VCaP (cell line): ENCODE measurements around the gene SLC24A3.

Experiments
- H3K27ac ChIP-seq: fragments of 450-650 bp; 2 replicates; pipeline ENCODE4 v1.5.1; 2017
- TF ChIP-seq, protein P1 (sequence below): fragments of 450-650 bp; conservative IDR thresholded peaks from 2 replicates; pipeline ENCODE4 v1.5.1; 2017; ENCODE audit warnings: mild to moderate bottlenecking, moderate library complexity

SLC24A3 gene

DNA sequence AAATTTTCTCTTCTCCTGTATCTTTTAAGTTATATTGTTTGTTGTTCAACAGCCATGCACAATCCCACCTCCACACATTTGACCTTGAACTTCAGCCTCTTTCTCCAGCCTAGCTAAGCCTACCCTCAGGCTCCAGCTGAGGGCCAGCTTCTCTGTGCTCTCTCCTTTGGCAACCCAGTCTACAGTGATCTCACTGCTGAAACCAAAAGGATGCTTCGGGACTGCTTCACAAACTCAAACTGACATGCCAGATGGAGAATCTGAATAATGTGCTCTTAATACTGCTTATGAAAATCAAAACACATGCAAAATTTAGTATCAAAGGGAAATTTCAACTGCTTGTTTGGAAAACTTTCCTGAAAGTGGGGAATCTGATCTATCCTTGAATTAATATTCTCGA, 529.5 kb downstream of the SLC24A3 start:
- H3K27ac ChIP-seq: no peak overlapping the region
- TF ChIP-seq, protein P1, sequence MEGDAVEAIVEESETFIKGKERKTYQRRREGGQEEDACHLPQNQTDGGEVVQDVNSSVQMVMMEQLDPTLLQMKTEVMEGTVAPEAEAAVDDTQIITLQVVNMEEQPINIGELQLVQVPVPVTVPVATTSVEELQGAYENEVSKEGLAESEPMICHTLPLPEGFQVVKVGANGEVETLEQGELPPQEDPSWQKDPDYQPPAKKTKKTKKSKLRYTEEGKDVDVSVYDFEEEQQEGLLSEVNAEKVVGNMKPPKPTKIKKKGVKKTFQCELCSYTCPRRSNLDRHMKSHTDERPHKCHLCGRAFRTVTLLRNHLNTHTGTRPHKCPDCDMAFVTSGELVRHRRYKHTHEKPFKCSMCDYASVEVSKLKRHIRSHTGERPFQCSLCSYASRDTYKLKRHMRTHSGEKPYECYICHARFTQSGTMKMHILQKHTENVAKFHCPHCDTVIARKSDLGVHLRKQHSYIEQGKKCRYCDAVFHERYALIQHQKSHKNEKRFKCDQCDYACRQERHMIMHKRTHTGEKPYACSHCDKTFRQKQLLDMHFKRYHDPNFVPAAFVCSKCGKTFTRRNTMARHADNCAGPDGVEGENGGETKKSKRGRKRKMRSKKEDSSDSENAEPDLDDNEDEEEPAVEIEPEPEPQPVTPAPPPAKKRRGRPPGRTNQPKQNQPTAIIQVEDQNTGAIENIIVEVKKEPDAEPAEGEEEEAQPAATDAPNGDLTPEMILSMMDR: no peak

DNA sequence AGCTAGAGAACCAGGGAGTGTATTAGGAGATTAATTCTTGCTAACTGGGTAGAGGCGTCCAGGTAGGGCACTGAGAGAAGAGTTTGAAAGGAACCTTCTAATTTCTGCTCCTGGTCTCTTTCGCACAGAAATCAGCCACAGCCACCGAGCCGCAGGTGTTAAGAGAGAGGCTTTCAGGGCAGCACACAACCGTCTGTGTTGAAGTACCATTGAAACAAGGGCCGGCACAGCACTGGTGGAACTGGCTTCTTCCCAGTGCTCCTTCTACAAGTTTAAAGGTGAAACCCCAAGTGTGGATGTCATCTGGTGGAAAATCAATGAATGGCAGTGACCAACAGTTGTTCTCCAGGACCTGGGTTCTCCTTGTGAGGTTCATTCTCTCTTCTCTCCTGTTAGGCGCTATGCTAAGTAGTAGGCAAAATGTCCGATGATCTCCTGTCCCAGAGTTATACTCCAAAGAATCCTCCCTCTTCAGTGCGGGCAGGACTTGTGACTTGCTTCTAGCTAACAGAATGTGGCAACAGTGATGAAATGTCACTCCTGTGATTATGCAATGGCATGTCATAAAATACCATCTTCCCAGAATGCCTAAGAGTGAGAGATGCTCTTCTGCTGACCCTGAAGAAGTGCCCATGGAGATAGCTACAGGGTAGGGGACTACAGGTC, 530.7 kb downstream of the SLC24A3 start:
- H3K27ac ChIP-seq: no peak overlapping the region
- TF ChIP-seq, protein P1: no peak

DNA sequence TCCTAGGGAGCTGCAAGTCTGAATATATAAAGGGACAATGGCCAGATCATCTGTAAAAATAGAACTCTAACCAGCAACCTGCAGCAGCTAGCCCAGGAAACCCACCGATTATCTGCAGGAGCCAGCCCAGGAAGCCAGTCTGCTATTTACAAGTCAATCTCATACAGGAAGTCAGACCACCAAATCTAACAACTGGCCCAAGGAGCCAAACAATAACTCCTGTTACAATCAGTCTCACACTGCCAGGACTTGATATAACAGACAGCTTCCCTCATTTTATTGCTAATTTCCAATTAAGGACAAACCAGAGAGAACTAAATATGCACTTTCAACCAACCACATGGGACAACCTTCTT, 531.2 kb downstream of the SLC24A3 start:
- TF ChIP-seq, protein P1: no peak
- H3K27ac ChIP-seq: no peak overlapping the region

DNA sequence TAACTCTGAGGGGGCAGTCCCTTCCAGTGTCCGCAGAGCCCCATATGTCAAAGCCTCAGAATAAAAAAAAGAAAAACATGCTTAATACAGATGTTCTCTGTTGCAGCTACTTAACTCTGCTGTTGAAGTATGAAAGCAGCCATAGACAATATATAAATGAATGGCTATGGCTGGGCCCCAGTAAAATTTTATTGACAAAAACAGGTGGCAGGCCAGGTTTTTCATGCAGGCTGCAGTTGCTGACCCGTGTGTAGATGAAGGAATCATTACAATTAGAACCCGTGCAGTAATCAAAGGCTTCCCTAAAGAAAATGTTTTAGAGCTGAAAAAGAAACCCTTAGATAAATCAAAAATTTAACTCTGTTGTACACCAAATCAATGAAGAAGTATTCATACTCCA, 532.7 kb downstream of the SLC24A3 start:
- no peak overlapping the region for H3K27ac ChIP-seq
- TF ChIP-seq, protein P1: no peak

DNA sequence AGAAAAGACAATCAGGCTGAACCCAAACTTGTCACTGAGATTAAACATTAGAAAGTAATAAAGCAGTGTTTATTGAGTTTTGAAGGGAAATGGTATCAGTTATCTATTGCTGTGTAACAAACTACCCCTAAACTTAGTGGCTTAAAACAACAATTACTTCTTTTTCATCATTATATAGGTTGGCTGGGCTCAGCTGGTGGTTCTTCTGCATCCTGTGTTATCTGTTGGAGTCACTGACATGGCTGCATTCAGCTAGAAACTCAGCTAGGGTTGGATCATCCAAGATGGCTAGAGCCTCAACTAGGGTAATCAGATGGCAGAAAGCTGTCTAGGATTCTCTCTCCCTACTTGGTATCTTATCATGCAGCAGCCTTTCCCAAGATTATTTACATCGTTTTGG, 533.1 kb downstream of the SLC24A3 start:
- no peak overlapping the region for H3K27ac ChIP-seq

DNA sequence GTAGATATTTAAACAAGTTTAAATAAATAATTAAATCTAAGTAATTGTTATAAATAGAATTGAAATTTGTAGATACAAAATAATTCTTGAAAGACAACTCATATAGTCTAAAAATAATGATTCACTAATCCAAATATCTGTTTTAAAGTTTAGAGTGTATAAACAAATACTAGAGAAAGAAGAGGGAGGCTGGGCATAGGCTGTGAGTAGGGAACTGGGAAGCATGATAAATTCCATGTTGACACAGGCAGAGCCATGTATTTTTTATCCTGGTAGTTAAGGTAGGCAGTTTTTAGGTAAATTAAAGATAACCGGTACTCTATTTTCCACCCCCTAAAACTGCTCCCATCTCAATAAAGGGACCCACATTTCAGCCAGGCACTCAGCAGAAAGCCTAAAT, 534.0 kb downstream of the SLC24A3 start:
- H3K27ac ChIP-seq: no peak overlapping the region
- TF ChIP-seq, protein P1: no peak

More for the DNA sequence above, 533.1 kb downstream of the SLC24A3 start:
- TF ChIP-seq, protein P1: no peak

DNA sequence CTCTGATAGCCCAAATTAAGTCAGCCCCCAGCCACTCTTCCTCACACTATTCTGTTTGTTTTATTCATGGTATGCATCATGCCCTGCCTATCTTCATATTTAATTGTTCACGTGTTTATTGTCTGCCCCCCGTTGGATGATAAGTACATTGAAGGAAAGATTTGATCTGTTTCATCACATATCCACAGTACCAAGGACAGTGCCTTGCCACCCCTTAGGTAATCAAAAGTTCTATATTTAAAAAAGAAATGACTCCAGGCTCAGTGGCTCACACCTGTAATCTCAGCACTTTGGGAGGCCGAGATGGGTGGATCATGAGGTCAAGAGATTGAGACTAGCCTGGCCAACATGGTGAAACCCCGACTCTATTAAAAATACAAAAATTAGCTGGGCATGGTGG, 535.5 kb downstream of the SLC24A3 start:
- TF ChIP-seq, protein P1: no peak

More for the DNA sequence above, 535.5 kb downstream of the SLC24A3 start:
- no peak overlapping the region for H3K27ac ChIP-seq
